CD4-positive, alpha-beta T cell treated with Interleukin-21 for 1 hour (primary cell): ENCODE data around the gene CEBPE.
"Not testable (repeated sequence)": the region's sequence is repeated elsewhere in the genome, so short reads cannot be mapped to it uniquely, and the experiment has no call there.

Source experiments
- DNase-seq: peaks from one replicate; pipeline ENCODE4 v3.0.0-alpha.2; 2020

Gene CEBPE

DNA sequence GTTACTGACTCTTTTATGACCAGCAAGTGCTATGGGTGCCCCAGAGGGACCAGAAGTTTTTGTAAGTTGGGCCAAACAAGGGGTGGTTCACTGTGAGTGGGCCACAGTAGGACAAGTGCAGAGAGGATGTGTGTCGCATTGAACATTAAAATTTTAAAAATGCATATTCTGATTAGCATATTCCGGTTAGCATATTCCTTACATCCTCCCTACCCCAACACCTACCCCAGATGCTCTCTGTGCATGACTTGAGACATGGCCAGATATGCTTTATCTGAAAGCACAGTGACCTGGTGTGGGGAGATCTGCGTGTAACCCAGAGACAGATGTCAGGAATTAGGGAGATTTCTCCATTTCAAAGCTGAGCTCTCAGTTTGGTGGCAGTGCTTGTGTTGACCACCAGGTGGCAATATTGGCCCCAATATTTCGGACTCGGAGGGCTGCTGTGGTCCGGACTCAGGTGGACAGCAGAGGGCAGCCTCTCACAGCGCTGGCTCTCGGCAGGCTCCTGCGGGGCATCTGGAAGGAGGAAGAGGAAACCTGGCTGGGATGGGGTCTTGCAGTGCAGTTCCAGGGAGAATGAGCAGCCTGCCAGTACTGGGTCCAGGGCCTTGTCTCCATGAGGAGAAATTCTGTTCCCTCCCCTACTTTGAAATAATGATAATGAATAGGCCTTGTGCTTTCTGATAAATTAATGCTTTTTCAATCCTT is 1.6 kb upstream of the CEBPE start:
- DNase-seq = peak; percentile 84

DNA sequence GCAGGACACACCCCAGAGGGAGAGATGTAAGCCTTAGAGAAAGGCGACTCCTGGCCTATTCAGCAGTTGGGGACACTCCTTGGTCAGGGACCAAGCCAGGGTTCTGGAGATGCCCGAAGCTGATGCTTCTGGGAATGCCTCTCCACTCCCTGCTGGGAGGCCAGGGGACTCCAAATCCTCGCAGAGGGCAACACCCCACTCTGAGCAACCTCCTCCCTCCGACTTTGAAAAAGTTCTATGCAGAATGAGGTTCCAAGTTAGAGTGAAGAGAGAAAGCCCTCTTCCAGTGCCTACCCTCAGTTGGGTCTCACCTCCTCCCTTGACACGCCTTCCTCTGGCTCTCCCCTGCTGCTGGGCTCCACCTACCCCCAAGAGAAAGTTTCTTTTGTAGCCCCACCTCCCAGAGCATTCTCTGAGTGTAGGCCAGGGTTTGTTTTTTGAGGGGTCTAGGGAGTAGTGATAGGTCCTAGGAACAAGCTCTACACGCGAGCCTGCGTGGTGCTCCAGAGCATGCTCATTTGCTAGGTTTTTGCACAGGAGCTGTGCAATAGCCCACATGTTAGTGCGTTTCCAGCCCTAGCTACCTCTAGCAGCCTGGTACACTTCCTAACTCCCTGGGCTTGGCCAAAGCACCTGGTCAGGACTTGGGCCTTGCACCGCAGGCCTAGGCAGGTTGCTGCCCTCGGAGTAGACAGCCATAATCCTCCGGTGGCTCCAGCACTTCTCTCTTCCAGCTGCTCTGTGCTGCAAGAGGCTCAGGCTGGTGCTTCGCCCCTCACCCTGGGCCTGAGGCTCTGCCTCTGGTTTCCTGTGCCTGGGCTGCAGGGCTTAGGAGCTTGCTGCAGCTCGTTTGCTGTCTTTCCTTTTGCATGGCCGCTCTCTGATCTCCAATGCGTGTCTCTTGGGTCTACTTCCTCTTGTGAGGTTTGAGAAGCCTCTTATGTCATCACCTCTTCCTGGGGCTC is 590 bp upstream of the CEBPE start:
- DNase-seq = peak; percentile 31

DNA sequence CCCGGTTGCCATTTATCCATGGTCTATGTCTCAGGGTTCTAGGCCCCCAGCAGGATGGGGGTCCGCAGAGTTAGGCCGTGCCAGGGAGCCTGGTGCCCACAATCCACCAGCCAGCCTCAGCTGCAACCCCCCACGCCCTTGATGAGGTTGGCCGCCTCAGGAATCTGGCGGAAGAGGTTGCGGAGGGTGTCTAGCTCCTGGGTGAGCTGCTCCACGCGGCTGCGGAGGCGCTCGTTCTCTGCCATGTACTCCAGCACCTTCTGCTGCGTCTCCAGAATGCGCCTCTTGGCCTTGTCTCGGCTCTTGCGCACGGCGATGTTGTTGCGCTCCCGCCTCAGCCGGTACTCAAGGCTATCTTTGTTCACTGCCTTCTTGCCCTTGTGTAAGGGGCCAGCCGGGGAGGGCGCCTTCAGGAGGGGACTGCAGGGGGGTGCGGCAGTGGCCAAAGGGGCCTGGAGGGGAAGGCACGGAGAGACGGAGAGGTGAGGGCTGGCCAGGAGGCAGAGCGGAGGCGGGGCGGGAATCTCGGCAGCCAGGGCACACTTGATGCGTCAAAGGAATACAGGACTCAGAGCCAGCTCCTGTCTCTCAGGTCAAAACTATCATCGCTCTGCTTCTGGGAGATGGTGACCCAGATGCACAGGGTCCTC is 1.6 kb downstream of the CEBPE start:
- DNase-seq = no peak

DNA sequence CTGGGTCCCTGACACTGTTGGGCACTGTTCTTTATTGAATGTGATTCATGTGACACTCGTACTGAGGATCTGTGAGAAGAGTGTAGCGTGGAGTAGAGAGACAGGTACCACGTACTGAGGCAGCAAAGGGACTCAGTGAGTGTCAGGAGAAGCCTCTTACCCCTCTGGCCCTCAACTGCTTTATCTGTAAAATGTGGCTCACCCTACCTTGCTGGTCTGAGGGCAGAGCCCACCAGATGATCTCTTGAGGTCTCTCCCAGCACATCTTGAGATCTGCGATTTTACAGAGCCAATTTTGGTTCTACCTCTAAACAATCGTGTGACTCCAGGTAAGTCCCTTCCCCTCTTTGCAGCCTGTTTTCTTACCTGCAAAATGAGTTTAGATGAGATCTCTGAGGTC is 3.1 kb downstream of the CEBPE start:
- DNase-seq = no peak

DNA sequence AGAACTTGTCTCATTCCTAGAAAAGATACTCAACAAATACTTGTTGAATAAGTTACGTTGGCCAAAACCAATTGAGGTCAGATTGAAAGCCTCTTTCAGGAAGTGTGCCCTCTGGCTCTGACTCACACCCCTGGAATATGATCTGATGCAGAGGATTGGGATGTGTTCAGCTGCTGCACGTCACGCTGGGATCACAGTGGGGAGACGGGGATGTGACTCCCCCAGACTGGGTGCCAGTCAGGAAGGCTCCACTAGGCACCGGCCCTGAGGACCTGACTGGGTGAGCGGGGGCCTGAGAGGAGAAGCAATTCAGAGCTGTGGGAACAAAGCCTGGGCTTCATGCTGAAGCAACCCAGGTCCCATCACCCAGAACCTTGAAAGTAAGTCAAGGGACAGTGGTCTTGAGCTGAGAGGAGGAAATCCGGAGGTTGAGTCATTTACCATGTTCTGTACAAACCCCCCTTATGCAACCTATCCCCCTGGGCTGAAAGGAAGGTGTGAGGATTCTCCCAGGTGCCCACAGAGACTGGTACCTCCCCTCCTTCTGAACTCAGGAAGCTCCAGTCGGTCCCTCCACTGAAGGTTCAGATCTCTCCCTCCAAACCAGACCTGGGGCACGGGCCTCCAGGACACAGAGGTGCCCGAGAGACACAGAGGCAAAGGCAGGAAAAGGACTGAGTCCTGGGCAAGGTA is 3.9 kb downstream of the CEBPE start:
- DNase-seq = no peak

DNA sequence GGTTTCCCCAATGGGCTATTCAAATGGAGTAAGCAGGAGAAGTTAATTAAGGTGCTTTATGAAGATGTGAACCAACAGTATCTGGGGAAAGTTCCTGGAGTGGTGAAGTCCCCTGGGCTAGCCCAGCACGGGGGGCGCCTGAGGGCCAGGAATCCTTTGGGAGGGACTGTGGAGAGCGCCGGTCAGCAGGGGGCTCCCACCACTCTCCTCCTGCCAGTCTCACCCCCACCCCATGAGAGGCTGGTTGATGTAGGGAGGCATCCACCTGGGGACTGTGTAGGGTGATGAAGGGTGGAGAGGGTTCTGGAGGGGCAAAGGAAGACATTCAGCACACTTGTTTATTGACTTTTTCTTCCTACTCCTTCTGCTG is 4.4 kb downstream of the CEBPE start:
- no peak for DNase-seq

DNA sequence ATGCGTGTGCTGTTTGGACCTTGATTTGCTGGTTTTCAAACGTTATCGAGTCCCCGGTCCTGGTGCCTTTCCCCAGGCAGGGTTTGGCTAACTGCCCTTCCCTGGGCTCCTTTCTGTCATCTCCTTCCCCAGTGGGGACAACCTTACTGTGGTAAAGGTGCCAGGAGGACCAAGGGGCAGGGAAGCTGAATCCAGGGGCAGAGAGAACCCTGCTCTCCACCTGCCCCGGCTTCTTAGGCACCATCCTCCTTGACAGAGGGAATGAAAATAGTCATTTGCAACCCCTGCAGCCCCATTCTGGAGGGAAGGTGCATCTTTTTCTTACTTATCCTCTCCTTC is 5.0 kb downstream of the CEBPE start:
- no peak for DNase-seq

DNA sequence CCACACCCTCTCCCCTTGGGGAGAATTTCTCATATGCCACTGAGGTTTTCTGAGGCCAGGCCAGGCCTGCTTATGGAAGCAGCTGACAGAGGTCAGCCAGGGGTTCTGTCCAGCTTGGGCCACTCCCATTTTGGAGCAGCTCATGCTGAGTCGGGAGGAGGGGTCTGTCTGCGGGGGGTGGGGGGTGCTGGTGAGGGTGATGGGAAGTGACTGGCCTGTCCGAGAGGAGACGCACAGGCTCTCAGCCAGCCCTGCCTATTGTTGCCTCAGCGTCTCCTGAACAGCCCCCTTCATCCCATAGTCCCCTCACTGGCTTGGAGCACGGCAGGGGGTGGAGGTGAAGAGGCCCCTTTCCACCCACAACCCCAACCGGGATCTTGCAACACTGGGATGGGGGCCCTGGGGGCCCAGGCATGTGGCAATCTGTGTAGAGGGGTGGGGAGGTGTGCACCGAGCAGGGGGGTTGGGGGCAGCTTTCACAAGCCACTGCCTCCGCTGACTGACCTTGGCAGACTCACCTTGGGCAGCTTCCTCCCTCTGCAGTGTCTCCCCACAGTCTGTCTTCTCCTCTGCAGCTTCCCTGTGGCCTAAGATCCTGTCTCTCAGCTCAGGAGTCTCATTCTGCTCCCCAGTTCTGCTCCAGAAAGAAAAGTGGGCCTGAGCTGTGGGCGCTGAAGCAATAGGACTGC is 5.5 kb downstream of the CEBPE start:
- no peak for DNase-seq

DNA sequence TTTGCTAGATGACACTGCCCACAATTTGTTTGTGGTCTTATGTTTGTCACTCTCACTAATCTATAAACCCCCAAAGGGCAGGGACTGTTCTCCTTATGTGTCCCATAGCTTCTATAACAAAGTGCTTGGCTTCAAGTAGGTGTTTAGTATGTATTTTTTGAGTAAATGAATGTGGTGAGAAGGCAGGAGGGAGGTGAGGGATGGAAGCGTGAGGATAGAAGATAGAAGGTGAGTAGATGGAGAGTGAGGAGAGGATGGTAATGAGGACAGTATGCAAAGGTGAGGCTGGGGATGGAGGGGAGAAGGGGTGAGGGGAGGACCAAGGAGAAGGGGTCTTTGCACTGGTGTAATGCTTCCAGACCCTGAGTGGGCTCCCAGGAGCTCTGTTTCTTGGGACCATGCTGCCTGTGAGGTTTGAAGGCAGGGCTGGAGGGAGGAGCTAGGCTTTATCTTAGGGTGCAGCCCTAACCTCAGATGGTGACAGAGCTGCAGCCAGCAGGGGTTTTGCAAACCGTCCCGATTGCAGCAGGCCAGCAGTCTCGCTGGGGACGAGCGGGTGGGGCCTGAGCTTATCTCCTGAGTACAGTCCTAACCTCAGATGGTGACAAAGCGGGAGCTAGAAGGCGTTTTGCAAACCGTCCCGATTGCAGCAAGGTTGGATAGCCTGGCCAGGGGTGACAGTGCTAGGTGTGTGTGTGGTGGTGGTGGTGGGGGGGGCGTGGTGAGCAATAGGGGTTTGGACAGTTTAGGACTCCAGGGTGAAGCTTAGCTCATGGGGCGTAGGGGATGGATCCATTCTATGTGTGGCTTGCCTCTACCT is 6.5 kb downstream of the CEBPE start:
- no peak for DNase-seq

DNA sequence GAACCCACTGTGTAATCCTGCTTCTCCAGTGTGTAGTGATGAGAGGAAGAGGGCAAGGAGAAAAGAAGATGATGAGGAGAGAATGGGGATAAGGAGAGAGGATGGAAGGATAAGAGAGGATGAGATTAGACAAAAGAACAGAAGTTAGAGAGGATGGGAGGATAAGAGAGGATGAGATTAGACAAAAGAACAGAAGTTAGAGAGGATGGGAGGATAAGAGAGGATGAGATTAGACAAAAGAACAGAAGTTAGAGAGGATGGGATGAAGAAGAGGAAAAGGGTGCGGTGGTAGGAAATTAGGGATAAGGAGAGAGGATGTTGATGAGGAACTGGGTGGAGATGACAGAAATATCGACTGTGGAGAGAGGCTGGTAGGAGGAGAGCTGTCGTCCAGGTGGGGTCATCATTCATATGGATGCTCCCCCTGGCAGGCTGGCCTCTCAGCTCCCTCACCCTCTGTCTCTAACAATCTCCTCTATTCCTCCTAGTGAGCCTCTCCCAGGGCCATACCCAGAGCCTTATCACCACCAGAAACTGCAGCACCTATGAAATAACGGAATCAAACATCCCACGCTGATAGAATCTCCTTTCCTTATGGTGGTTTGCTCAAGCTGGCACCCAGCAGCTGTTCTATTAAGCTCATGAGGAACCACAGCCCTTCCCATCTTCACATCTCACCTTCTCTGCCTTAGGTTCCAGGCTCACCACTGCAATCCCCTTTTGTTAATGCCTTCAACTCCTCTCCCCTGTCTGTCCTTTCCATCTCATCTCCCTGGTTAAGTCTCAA is 8.3 kb downstream of the CEBPE start:
- DNase-seq = no peak

DNA sequence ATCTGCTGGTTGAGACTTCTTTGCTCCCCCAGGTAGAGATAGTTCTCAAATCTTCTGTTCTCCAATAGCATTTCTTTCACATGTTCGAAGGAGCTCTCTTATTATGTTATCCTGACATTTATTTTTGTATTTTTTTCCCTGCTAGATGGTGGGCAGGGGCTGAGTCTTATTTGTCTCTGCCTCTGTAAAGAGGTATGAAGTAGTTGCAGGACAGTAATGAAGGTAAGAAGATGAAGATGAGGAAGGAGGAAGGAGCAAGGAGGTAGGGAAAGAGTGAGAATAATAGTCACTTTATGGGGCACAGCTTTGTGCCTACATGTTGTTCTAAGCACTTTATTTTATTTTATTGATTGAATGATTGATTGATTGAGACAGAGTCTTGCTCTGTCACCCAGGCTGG is 9.3 kb downstream of the CEBPE start:
- no peak for DNase-seq

DNA sequence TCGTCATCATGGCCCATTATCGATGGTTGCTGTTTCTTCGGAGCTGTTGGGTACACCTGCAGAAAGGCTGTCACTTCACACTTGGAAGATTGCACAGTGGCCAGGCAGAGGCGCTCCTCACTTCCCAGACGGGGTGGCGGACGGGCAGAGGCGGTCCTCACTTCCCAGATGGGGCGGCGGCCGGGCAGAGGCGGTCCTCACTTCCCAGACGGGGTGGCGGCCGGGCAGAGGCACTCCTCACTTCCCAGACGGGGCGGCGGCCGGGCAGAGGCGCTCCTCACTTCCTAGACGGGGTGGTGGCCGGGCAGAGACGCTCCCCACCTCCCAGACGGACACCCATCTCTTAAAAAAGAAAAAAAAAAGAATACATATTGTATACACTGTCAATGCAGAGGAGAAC is 10.9 kb downstream of the CEBPE start:
- DNase-seq = not testable (repeated sequence)

DNA sequence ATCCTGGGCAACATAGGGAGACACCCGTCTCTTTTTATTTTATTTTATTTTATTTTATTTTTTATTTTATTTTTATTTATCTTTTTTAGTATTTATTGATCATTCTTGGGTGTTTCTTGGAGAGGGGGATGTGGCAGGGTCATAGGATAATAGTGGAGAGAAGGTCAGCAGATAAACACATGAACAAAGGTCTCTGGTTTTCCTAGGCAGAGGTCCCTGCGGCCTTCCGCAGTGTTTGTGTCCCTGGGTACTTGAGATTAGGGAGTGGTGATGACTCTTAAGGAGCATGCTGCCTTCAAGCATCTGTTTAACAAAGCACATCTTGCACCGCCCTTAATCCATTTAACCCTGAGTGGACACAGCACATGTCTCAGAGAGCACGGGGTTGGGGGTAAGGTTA is 11.4 kb downstream of the CEBPE start:
- not testable (repeated sequence) for DNase-seq

DNA sequence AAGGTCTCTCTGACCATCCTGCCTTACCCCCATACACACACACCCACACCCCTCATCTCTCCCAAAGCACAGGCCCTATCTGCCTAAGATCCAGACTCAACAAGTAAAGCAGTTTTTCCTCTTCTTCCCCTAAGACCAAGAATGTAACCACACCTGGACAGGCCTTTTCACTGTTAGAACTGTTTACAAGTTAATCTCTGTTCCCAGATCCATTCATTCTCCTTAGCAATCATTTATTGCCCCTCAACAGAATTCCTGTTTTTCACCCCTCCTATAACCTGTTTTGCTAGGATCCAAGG is 12.4 kb downstream of the CEBPE start:
- no peak for DNase-seq

DNA sequence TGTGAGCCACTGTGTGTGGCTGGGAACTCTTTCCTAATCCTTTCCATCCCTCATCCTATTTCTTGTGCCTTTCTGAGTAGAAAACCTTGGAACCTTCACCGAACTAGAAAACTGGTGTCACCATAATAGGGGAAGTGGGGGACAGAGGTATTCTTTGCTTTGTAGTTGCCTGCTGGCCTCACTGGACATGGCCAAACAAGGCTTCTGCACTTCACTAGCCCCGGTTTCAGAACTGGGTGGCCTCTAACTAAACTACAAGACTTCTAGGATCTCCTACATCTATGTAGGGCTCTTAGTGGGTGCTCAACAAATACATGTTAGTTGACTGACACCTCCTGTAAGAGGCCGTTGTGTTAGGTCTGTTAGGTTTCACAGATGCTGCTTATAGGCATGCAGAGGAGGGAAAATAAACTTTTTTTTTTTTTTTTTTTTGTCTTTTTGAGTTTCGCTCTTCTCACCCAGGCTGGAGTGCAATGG is 13.7 kb downstream of the CEBPE start:
- no peak for DNase-seq

DNA sequence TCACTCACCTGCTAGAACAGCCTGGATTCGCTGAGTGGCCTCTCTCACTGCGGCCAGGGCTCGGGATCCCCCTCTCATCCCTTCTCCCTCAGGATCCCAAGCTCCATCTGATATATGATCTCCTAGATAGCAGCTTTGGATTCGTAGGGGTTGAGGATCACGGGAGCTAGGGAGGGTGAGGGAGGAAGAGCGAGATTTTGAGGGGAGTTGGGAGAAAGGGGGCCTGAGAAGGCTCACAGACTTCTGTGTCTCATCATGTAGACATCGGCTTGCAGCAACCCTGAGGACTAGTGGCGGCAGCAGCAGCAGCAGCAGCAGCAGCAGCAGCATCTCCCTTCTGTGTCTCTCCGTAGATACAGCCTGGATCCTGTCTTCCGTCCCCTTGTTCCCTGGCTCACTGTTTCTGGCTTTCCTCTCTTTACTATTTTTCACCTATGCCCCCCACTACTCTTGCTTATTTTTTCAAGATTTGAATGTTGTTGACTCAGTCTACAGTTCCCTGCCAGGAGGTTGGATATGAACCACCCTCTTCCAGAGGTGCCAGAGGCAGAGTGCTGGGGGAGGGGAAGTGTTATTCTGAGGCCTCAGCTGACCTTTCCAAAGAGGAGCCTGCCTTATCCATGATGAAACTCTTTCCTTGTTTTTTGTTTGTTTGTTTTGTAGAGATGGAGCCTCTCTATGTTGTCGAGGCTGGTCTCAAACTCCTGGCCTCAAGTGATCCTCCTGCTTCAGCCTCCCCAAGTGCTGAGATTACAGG is 14.3 kb downstream of the CEBPE start, which contains the start of gene CIROP:
Gene CIROP (minus strand): TSS at position 399 of the 757 bp plus-strand sequence. CDS start 69 bp downstream, at position 330.
- DNase-seq = no peak

DNA sequence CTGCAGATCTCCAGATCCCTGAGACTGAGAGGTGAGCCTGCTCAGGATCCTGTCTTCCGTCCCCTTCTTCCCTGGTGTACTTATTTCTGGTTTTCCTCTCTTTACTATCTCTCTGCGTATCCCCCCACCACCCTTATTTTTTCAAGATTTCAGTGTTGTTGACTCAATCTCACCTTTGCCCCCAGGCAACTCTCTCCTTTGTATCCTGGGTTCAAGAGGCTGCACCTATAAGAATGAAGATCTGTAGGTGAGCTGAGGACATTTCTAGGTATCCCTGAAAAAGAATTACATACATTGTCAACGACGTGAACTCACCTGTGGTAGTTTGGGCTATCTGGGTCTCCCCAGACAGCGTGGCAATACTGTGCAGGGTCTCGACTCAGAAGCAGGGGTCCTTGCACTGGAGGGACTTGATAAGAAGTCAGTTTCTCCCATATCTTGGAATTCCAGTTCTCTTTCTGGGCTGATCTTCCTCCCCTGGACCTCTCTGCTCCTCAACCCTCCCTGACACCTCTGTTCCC is 14.9 kb downstream of the CEBPE start:
- no peak for DNase-seq

DNA sequence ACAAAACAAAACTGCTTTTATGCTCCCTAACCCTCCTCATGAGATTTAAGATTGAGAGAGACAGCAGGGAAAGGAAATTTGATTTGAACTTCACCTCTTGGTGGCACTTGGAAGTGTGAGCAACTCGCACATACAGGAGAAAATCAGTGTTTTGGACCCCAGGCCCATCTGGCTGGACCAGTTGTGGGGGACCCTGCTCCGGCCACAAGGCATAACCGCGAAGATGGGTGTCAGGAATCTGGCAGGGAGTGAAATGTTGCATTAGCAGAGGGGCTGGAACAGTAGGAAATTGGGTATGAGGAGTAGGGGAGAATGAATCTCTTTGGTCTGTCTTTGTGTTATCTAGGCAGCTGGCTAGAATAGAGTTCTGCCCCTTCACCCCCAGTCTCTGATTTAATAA is 15.5 kb downstream of the CEBPE start:
- no peak for DNase-seq

DNA sequence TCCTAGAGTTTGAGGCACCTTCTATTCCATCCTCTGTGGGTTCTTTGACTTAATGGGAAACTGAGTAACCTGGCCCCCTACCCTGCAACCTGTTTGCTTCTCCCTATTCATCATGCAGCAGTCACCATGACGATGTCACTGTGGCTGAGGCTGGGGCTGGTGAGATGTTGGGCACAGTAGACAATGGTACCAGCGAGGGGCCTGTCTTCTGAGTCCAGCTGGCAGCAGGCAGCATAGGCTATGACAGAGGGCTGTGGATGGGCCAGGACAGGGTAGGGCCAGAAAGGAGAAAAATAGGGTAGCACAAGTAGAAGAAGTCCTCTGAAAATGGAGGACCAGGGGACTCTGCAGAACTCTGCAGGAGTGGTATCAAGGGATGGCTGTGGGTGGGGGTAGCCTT is 16.3 kb downstream of the CEBPE start:
- no peak for DNase-seq
